AG09319 (cell line): ENCODE data around the gene CD93.

Experiments used
- DNase-seq: peaks from one replicate; pipeline ENCODE4 v3.0.0-alpha.2; 2010; ENCODE audit warnings: low read depth; ENCODE audit errors: extremely low read depth
- CTCF ChIP-seq: IDR thresholded peaks from 2 replicates; pipeline ENCODE4 v1.5.1; 2011; ENCODE audit warnings: low read depth, mild to moderate bottlenecking, inconsistent platforms, low read length, moderate library complexity

CD93 gene

GRCh38 chr20:23033918-23034317, 52.2 kb downstream of the CD93 start:
- no peak for DNase-seq
- no peak for TF ChIP-seq CTCF

GRCh38 chr20:23032750-23033078, 53.4 kb downstream of the CD93 start:
- TF ChIP-seq CTCF = no peak
- no peak for DNase-seq

- no peak for TF ChIP-seq CTCF
- DNase-seq = no peak
Observed at GRCh38 chr20:23032056-23032749, 53.9 kb downstream of the CD93 start.

- no peak for TF ChIP-seq CTCF
- DNase-seq = no peak
Observed at GRCh38 chr20:23031346-23031745, 54.8 kb downstream of the CD93 start.
